ENCODE data around the gene RPS6KA3. TPM values are rescaled to one million over a fixed set of nuclear protein-coding genes. Genes with fewer than 3 reads are reported as not detected.

The RPS6KA3 gene
- total and polyA plus RNA-seq, 2 of the 8 experiments (the other 6 are each of a cell fraction or from before 2014, with no cell fraction given) = 7.1 to 13.0 TPM

DNA sequence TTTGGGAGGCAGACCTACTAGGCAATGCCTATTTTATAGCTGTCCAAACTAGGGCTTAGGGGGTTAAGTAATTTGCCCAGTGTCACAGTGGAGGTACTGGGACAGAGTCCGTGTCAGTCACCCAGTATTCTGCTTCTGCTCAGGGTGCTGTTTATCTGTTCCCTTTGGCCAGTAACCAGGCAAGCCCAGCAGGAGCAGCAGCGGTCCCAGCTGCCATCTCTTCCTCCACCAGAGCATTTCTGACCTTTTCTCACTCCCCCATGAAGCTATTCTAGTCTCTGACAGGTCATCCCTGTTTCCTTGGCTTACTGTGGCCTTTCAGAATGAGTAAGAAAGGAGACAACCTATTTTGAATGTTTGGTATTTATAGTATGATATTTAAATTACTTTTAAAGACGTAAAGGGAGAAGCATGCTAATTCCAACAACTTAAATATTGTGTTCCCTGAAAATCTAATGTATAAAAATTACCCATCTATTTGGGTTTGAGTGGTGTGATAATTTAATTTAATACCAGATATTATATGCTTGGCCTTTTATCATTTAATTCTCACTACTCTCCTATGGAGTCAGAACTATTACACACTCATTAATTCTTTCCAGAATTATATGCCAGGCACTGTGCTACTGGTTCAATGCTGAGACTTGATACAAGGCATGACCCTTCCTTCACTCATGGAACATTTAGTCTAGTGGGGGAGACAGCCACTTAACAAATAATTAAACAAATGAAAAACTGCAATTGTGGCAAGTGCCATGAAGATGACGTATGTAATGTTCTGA, 60.6 kb downstream of the RPS6KA3 start:
- DNase-seq (ENCODE audit: low read depth in 1 of 2, low spot score in 2 of 2) = no peak

More for the DNA sequence above, 60.6 kb downstream of the RPS6KA3 start:
- Histone ChIP-seq H3K79me1 (ENCODE audit: low read depth, low read length) (no peaks in the 10 kb centered on the region), H4K20me1 (replicated peaks in 1 of 2; ENCODE audit: control insufficient read depth in 1 of 2, insufficient read depth in 2 of 2, low read length in 2 of 2) (no peaks in the 10 kb centered on the region), H3K9me3 (ENCODE audit: insufficient read depth in 2 of 2, low read depth in 1 of 2, low read length in 1 of 2) (no peaks in the 10 kb centered on the region), H3K23ac (ENCODE audit: insufficient read length) (no peak overlapping the region), H4K8ac (ENCODE audit: extremely low read depth, insufficient read depth, low read length) (no peak overlapping the region), H3K27ac (ENCODE audit: low read depth, low read length) (no peak overlapping the region), H3K27me3 (replicated peaks in 1 of 4; ENCODE audit: control insufficient read depth in 3 of 4, extremely low read depth in 1 of 4, insufficient read depth in 3 of 4, low read length in 3 of 4) (no peaks in the 10 kb centered on the region), H3K4me3 (ENCODE audit: extremely low read depth in 1 of 4, insufficient read depth in 2 of 4, low read depth in 3 of 4, low read length in 4 of 4) (no peak overlapping the region), H2AK5ac (ENCODE audit: low read depth, low read length) (no peak overlapping the region), H3K23me2 (ENCODE audit: low read depth, low read length) (no peaks in the 10 kb centered on the region), H2BK20ac (ENCODE audit: low read length) (no peak overlapping the region), H3K9ac (replicated peaks in 1 of 4; ENCODE audit: extremely low read depth in 1 of 4, low read depth in 3 of 4, low read length in 3 of 4) (no peak overlapping the region), H3K56ac (replicated peaks; ENCODE audit: insufficient read length, low read depth, low read length) (no peak overlapping the region), H3K36me3 (ENCODE audit: control insufficient read depth in 2 of 4, insufficient read depth in 4 of 4, low read length in 3 of 4) (peaks cover 0 to 3% (median 1%) of the 10 kb centered on the region in 4 experiments; a peak in 2 of 8 replicates), H4K5ac (ENCODE audit: insufficient read length, low read depth, low read length) (no peak overlapping the region), H3K14ac (ENCODE audit: insufficient read length) (no peak overlapping the region), H2BK15ac (ENCODE audit: low read length) (no peak overlapping the region), H2BK12ac (ENCODE audit: low read depth, low read length) (no peak overlapping the region), H2BK5ac (ENCODE audit: low read depth, low read length) (no peak overlapping the region), H2BK120ac (replicated peaks; ENCODE audit: low read depth, low read length) (no peak overlapping the region), H3K4ac (replicated peaks; ENCODE audit: insufficient read length, low read depth, low read length) (no peak overlapping the region), H3K4me2 (ENCODE audit: insufficient read depth in 1 of 2, low read depth in 2 of 2, low read length in 2 of 2) (no peak overlapping the region), H4K91ac (replicated peaks; ENCODE audit: insufficient read length, low read length) (no peak overlapping the region), H3K18ac (ENCODE audit: extremely low read depth, low read length) (no peak overlapping the region), H3K4me1 (replicated peaks in 1 of 4; ENCODE audit: control insufficient read depth in 3 of 4, insufficient read depth in 4 of 4, low read length in 3 of 4) (no peaks in the 10 kb centered on the region), H3K79me2 (ENCODE audit: control insufficient read depth in 1 of 2, insufficient read depth in 2 of 2, low read length in 2 of 2) (no peaks in the 10 kb centered on the region), H2AFZ (ENCODE audit: low read length) (no peak overlapping the region)
- 85% methylated on average over 4 of the region's 4 CpGs; no CpG with 5 or more reads in 1 of the 2 experiments for WGBS, 2 experiments (ENCODE audit: extremely low coverage in 1 of 2, insufficient coverage in 1 of 2, insufficient read length in 1 of 2, insufficient replicate concordance in 2 of 2, low coverage in 1 of 2, low lambda C conversion rate in 2 of 2, missing lambda C conversion rate in 1 of 2)
- POLR2A ChIA-PET (ENCODE audit: partially characterized antibody) = no interaction called here
- no peak for TF ChIP-seq POLR2AphosphoS5 (IDR thresholded peaks at IDR 0.05; ENCODE audit: low read depth, low read length)
- no peak for TF ChIP-seq POLR2A (IDR thresholded peaks at IDR 0.05; ENCODE audit: control extremely low read depth in 1 of 2, low read depth in 2 of 2, low read length in 2 of 2)
- TF ChIP-seq, protein P1, sequence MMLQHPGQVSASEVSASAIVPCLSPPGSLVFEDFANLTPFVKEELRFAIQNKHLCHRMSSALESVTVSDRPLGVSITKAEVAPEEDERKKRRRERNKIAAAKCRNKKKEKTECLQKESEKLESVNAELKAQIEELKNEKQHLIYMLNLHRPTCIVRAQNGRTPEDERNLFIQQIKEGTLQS (IDR thresholded peaks at IDR 0.05; ENCODE audit: insufficient read depth, low read depth, low read length) = no peak
- TF ChIP-seq TCF12 (IDR thresholded peaks at IDR 0.05; ENCODE audit: low read depth, low read length) = no peak
- TF ChIP-seq CEBPB (IDR thresholded peaks at IDR 0.05; ENCODE audit: low read depth, low read length) = no peak
- no peak for FAIRE-seq
- CTCF ChIA-PET (ENCODE audit: partially characterized antibody) = no interaction called here
